ENCODE data around the gene BTBD8.

Gene BTBD8

DNA sequence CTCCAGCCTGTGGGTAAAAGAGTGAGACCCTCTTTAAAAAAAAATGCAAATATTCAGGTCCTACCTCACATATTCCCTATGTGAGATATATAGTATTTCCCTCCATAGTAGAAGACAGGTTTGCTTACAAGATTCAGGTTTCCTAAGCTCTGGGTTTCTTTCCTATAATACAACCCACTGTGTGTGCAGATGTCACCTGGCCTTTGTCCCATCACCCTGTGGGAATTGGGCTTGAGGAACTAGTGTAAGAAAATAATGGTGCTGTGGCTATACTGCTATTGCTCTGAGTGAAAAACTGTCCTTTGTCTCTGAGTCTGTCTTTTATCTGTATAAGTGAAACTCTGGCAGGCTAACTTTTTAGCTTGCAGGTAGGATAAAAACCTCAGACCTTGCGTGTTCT, 150.6 kb downstream of the BTBD8 start:
- TF ChIP-seq, protein P1, sequence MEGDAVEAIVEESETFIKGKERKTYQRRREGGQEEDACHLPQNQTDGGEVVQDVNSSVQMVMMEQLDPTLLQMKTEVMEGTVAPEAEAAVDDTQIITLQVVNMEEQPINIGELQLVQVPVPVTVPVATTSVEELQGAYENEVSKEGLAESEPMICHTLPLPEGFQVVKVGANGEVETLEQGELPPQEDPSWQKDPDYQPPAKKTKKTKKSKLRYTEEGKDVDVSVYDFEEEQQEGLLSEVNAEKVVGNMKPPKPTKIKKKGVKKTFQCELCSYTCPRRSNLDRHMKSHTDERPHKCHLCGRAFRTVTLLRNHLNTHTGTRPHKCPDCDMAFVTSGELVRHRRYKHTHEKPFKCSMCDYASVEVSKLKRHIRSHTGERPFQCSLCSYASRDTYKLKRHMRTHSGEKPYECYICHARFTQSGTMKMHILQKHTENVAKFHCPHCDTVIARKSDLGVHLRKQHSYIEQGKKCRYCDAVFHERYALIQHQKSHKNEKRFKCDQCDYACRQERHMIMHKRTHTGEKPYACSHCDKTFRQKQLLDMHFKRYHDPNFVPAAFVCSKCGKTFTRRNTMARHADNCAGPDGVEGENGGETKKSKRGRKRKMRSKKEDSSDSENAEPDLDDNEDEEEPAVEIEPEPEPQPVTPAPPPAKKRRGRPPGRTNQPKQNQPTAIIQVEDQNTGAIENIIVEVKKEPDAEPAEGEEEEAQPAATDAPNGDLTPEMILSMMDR (IDR thresholded peaks at IDR 0.05; ENCODE audit: control insufficient read depth, extremely low read depth, insufficient read depth): no peak
- no peak for DNase-seq (ENCODE audit: low read depth)
- H3K4me3 ChIP-seq (ENCODE audit: low read depth, low read length): no peak overlapping the region

Data from LNCaP clone FGC (cell line).